CD4-positive, alpha-beta T cell treated with Interleukin-1 beta for 1 hour (primary cell): ENCODE results near the gene CHN1.

ENCODE experiments used
- DNase-seq, 2 donors: peaks; one replicate each; pipeline ENCODE4 v3.0.0-alpha.2; 2020 to 2022

CHN1 gene

DNA sequence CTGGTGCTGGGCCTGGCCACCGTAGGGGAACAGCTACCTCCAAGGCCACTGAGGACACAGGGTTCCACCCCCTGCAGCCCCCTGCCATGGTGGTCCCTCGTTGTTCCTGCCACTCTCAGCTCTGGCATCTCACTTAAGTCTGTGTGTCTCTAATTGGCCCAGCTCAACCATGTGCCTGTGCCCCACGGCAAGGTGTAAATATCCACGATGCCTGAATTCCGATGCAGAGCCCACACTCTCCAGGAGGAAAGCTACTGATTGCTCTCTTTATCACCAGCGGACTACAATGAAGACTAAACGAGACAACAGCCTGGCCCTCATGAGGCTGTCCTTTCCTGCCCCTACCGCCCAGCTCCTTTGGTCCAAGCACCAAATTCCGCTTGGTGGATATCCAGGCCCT lies 223.9 kb downstream of the CHN1 start:
- DNase-seq = no peak

DNA sequence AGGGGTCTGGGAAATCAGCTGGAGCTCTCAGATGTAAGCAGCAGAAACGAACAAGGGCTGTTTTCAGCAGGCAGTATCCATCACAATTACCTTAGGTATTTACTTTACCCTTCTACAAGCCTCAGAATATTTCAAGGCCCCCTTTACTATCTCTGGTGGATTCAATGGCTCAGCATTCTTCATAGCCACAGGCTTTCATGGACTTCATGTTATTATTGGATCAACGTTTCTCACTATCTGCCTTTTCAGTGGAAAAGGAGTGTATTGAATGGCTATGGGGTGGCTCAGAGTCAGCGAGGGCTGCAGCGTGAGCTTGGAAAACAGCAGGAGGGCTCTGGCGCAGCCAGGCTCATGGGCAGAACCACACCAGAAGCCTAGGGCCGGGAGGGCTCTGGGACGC lies 224.3 kb downstream of the CHN1 start:
- no peak for DNase-seq

DNA sequence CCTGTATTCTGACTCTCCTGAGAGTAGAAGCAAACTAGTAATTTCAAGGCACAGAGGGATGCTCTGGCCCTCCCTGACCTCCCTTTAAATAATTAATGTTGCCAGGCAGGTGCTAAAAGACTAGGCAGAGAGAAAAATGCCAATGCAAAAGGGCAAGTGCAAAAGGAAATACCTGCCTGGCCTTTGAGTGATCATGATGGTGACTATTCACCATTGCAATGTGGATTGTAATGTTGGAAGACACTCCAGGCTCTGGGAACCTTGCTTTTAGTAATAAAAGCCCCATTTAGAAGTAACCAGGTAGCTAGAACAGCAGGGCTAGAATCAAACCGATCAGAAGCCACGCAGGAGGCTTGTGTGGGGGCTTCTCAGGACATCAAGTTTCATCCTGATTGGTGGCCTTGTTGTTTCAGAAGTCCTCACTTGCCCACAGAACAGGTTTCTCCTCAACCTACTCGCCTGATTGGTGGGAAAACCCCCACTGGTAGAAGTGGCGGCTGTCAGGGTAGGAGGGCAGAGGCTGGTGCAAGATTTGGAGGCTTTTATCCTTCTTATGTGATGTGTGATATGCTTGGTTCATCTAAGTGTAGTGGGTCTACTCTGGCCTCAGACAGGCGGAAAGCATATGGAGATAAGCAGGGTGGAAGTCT lies 224.9 kb downstream of the CHN1 start:
- DNase-seq = no peak

DNA sequence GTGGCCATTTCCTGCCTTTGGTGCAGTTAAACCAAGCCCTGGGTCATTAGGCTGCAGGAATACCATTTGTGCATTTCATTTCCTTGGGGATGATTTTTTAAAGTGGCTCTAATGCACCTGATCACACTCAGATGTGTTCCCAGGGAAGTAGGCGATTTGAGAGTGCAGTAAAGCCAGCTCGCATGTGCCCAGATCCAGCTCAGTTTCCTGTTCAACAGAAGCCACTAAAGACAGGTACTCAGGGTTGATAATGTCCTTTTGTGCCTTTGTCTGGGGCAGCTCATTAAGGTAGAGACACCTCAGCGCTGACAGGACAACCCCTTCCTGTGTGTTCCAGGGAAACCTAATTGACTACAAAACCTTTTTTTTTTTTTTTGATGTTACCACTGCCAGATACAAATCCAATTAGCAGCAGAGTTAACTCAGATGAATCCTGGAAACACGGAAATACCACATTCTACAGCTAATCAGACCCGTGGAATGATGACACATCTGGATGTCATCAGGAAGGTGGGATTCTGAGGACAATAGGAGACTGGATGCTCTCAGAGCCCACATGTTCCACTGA lies 225.7 kb downstream of the CHN1 start:
- DNase-seq = no peak

DNA sequence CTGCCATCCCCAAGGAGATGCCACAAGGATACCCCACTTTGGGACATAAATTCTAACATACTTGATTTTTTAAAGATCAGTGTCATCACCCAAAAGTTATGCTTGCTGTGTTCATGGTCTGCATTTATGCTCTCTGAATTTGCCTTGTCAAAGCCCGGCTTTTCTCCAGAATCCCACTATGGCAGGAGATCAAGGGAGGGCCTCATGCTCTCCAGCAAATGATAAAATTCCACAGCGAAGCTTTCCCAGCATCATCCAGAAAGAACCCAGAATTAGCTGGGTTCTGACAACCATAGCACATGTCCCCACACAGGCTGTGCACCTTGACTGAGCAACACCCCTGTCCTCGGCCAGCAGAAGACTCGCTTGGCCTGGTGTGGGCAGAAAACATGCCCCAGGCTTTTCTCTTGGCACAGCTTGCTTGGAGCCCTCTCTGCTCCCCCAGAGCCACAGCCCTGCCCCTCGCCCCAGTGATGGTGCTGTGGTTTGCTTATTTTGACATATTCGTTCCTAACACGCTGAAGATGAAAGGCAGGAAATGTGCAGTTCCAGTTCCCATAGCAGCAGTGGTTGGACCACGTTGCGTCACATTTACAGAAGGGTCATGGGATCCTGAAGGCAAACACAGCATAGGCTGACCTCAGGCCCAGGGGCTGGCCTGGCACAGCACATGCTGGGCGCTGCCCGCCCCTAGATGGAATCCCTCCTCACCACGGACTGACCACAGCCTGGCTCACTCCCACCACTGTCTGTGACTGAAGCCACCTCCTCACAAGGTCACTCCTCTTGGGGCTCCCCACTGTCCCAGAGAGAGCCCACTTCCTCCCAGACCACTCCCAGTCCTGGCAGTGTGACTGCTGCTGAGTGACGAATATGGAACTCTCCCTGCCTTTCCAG lies 226.8 kb downstream of the CHN1 start:
- peak; percentile 81 to 84 for DNase-seq

DNA sequence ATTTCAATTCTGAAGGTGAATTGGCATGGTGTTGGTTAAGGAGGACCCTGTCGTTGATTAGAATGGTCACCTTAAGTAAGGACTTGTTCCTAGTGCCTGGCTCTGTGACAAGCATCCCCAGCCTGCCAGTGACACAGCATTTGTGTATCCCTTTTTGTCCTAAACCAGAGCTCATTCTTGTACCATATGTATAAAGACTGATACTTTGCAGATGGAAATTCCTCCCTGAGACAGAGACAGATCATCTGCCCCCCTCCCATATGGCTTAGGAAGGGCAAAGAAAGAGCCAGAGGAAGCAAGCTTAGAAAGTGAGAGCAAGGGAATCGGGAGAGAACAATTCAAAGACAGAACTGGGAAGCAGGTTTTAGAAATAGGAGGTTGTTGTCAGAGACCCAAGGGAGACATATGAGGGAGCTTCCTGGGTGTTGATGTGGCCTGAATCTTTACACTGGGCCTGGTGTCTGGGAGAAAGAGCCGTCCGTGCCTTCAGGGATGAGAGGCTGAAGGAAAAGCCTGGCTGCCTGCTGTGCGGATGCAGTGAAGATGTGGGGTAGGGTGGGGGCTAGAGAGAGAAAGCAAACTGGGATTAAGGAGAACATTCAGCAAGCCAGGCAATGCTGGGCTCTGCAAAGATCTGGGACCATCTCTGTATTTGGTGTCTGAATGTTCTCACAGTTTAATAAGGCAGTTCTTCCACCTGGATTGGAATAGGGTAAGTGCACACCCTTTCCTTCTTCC lies 227.7 kb downstream of the CHN1 start:
- no peak for DNase-seq

DNA sequence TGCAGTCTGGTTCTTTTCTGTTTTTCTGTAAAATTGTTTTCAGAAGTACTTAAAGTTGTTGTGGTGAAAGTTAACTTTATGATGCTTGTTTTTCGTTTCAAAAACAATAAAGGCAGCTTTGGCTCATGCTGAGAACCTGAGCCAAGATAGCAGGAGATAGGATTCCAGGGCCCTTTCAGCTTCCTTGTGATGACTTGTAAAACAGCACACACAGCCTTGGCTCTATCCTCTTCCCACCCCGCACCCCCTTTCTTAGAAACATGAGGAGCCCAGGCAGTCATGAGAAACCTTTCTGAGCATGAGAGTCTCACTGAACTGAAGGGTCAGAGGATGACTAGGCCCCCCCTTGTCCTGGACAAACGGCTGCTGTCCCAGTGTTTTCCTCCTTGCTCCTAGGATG lies 228.5 kb downstream of the CHN1 start:
- DNase-seq = no peak

DNA sequence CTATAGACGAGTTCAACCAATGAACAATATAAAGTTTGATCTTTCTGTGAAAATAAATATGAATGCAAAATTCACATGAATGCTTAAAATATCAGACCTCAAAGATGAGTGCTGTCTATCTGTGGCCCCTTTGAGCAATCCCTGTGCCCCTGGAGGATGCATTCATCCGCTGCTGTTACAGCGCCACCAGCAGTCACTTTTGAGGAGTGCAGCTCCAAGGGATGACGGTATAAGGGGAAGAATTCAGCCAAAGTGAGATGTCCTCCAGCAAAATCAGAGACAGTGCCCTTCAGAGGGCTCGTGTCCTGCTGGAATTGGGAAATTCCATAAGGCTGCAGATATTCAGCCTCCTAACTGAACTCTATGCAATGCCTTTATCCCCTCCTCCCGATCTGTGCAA lies 229.0 kb downstream of the CHN1 start:
- DNase-seq = no peak

DNA sequence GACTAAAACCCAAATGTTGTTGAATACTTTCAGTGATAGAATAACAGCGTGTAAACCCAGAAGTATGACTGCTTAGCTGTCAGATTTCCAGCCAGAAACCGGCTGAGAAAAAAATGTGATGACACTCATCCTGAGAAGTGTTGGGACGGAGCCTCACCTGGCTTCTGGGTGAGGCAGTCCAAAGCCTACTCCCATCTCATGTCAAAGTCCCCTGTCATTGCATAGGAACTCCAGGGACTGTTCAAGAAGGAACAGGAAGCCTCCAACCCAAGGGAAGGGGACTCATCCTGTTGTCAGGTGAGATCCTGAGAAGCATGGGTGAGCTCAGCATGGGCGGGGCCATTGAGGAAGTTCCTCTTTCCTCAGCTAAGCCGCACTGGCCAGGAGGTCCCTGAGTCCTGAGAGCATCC lies 229.6 kb downstream of the CHN1 start:
- no peak for DNase-seq

DNA sequence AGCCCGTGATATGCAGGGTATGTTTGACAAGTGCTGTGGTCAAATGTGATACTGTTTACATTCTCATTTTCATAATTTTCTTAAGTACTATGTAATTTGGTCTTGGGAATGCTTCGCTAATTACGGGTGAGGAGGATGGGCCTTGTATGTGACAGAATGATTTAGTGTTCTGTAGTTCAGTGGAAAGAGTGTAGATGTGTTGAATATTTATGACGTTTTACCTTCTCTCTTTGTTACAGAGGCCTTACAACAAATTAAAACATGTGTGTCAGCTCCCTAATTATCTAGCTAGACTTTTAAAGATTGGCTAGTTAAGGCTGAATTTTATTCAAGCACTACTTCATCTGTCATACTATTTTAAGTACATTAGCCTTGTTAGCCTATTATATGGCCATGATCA lies 230.3 kb downstream of the CHN1 start:
- DNase-seq = no peak

DNA sequence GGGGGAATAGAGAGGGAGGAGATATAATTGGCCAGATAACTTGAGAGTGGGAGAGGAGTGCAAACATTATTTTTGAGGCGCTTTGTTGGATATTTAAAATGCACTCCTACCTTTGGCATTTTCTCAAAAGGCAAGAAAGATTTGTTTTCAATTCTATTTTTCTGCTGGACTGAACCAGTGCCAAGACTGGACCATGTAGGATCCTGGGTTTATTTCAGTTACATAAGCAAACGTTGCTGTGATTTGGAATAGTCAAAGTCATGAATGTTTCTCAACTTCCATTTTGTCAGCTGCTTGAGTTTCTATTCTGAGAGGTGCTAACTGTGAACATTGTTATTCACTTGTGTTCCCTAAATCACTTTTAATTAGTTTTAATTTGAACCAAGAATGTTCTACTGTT lies 232.0 kb downstream of the CHN1 start:
- no peak for DNase-seq

DNA sequence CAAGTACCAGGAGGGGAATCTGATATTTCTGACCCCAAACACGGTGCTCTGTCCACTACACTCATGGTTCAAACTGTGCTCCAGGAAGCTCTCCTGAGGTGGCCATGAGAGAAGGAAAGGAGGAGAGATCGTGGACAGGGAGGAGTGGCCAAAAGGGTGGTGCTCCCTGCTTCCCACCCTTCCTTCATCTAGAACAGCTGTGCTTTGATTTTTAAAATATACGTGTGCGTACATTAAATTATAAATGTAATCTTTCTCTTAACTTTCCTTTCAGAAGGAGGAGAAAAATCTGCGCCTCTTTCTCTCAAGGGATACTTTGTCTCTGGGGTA lies 232.7 kb downstream of the CHN1 start:
- DNase-seq = no peak

DNA sequence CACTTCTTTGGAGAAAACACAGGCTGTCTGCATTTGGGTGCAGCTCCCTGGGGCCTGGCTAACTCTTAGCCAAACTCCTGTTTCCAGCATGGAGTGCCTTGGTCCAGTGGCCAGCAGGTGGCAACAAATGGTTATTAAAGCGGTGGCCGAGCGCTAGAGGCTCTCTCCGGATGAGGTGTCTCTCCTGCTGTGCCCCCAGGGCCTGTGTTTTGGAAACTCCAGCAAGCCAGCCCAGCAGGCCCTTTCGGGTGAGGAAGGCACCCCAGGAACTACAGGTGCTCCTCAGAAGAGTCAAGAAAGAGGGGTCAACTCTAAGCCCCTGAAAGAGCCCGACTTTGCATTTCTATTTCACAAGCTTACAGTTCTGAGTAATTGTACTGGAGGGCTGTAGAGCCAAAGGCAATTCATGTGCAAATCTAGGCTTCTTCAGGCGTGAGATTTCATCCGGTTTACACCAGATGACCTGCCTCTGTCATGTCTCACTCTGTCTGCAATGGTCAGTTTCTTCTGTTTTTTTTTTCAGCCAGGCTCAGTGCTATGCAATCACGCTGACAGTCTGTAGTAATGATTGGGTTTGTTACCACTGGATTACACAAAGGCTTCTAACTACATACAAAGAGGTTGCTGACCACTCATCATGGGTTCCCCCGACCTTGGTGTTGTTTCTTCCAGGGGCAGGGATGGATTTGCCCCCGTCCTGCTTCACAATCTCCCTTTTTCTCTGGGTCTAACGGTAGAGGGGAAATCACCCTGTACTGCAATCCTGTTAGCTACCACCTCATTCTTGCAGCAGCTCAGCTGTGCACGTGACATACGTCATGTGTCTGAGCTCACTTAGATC lies 233.3 kb downstream of the CHN1 start:
- peak in 1 of 2 donors; percentile 24 for DNase-seq

DNA sequence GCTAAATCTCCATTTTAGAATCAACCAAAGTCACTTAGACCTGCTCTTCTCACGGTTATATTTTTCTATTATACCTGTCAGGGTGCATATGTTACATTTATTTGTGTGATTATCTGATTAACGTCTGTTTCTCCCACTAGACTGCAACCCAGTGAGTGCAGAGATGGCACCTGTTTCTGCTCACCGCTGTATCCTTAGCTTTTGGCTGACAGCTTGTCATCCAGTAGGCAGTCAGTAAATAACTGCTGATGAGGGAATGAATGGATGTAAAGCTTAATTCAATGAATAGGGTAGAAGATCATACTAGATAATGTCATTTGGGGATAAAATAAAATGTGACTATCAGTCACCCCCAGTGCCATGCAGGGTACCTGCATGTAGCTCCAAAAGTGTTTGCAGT lies 234.0 kb downstream of the CHN1 start:
- DNase-seq = no peak

DNA sequence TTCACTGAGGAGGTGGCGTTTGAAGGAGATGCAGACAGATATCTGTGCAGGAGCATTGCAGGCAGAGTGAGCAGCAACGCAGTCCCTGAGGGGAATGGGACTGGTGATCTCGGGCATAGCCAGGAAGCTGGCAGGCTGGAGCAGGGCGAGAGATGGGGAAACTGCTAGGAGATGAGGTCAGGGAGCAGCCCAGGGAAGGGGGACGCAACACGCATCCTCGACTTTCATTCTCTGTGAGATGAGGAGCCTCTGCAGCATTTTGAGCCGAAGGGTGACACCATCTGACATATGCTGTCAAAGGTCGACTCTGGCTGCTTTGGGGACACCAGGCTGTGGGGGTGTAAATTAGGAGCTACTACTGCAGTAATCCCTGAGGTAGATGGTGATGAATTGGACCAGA lies 236.6 kb downstream of the CHN1 start:
- no peak for DNase-seq

DNA sequence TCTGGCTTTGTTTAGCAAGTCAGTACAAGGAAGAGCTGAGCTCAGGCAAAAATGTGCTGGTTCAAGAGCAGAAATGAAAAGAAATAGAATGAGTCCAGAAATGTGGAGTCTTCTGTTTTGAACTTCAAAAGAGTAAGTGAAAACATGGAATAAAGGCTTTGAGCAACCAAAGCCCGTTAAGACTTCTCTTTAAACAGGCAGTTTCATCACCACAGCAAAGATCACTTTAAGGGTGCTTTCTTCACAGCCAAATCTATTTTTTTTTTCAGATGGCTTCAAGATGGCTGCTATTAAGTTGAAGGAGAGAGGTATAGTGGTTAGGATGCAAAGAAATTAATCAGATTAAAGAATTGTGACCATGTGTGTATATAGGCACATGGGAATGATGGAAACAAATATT lies 238.9 kb downstream of the CHN1 start:
- no peak for DNase-seq

DNA sequence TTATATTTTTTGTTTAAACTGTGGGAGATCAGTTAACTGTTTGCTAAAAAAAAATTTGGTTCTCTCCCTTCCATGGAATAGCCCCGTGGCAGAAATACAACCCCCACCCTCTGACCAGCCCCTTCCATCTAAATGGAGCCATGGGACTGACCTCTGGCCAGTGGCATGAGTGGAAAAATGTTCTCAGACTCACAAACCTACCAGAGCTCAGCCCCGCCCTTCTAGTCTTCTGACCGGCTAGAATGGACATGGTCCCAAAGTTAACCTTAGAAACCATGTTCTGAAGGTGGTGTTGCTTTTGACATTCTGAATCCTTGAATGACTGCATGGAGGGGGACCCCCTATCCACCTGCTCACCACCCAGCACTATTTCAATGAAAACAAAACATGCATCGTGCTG lies 239.6 kb downstream of the CHN1 start:
- DNase-seq = no peak

DNA sequence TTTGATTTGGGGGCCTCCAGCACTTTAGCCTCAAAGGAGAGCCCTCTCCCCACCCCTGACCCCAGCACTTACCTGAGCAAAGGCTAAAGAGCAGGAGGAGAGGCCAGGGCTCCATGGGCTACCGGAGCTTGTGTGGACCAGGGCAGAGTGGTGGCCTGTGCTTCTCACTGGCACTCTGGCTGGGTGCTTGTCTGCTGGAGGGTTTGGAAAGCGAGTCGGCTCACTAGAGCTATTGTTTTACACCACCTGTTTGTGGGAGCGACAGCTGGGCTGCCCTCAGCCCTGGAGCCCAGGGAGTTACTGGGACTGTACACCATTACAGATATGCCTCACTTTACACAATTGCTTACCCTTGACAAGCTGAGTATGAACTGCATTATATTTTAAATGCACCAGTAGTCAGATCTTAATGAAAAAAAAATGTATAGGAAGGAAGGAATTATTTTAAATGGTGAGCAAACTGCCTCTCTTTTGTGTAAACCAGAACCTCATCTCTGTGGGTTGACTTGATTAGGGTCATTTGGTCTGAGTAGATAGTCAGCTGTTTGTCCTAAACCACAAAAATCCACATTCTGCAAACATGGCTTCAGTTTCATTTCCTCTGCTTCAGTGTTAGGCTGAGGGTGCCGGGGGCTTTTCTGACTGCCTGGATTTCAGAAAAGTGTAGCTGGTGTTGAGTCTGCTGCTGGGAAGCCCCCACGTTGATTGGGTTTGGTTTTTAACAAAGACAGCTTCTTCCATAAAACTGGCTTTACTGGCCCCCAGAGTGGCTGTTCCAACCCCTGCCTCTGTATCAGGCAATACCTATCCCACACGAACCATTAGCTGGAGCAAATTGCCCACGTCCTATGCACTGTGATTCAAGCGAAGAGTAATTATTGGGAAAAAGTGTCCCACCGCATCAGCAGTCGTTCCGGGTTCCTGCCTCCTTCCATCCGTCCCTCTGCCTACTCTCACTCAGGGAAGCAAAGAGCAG lies 240.6 kb downstream of the CHN1 start, which contains the start of gene CHRNA1:
CHRNA1 (minus strand) TSS at position 193 of the 976 bp plus-strand sequence; CDS start at position 115, 78 bp downstream.
- DNase-seq = no peak

DNA sequence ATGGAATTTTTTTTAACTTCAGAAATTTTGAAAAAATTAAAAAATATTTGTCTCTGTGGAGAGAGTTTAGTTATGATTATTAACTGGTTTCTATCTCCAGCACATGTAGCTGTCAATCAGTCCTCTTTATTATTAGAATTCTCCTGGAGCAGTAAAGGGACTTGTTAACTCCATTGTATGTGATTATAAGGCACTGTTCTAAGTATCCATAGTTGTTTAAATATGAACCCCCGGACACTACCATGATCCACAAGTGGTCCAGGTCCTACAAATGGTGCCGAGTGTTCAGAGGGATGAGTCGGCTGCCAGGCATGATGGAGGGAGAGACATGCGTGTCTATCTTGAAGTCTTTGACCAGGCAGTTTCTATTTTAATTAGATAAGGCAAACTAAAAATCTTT lies 241.4 kb downstream of the CHN1 start:
- no peak for DNase-seq

DNA sequence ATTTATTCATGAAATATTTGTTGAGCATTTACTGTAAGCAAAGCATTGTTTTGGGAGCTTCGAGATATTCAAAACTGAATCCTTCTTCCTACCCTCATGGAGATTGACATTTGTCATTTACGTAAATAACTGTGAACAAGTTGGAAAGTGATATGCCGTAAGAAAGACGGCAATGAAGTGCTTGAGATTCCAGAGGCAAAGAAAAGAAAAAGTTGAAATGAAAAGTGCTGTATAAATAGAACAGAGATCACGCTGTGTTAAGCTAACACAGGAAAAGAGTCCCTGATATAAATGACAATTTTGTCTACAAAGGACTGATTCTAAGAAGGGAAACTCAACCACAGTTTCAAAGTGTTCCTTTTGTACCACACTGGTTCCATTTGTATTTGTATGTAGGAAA lies 242.7 kb downstream of the CHN1 start:
- DNase-seq = no peak

DNA sequence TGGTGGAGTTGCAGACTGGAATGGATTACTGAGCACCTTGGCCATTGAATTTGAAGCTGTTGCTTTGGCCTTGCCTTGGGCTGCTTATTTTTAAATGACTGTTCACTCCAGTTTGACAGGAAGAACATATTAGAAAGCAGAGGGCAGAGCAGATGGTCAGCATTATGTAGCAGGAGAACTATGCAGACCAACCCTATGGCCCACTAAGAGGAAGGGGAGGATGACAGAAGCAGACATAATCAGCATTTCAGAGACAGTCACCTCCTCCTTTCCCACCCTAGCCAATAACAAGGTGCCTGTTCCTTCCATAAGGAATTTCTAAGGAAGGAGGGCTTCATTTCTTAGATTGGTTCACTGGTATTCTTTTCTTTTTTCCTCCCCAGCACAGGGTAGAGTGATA lies 243.3 kb downstream of the CHN1 start:
- DNase-seq = no peak
